Tongue (tissue), 2 donors: Measurements from ENCODE around the gene FOXP1. TPM values are rescaled to one million over a fixed set of nuclear protein-coding genes. Genes with fewer than 3 reads are reported as not detected.

Experiments
- DNase-seq: peaks from one replicate; pipeline ENCODE4 v3.0.0-alpha.2; 2015
- total RNA-seq: library from RNA; depleted of rRNA; stranded (reverse); fragments of >200 nt; gene quantifications from one replicate; pipeline ENCODE4 v1.2.3, GENCODE V29; 2014

The FOXP1 gene
- total RNA-seq, 1 donor from 2014 or later: 66.4 TPM

DNA sequence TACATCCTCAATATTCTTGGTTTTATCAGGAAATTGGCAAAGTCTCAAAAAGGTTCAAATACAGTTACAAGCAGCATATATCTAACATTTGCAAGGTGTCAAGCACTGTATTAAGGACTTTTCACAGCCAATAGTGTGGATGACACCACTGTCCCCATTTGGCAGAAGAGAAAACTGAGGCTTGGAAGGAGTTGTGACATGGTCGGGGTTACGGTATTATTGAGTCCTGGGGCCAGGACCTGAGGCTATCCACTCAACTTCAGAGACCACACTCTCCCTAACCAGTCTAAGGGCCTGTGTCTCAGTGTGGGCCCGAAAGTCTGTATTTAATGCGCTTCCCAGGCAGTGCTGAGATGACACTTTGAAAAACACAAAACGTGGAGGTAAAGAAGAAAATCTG is 99.1 kb downstream of the FOXP1 start:
- DNase-seq: no peak

DNA sequence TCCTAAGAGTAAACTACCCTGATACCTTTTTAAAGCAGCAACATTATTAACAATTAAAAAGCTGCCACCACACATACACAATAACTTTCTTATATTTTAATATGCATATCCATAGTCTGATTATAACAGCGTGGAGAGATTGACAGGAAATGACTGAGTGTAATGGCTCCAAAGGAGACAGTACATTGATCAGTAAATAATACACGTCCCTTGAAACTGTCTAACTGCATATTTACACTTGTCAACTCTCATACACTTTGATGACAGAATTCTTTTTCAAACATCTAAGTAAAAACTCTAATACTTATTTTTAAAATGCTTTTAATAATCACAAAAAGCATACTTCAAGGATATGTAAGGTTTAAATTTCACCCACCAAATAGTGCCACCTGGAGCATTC is 99.5 kb downstream of the FOXP1 start:
- no peak for DNase-seq

DNA sequence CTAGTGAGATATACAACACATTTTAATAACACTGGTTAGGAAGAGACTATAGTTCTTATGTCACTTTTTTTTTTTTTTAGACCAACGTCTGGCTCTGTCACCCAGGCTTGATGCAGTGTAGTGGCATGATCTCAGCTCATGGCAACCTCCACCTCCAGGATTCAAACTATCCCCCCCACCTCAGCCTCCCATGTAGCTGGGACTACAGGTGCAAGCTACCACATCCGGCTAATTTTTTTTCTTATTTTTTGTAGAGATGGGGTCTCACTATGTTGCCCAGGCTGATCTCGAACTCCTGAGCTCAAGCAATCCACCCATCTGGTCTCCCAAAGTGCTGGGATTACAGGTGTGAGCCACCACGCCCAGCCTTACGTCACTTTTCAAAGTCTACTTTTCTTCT is 100.8 kb downstream of the FOXP1 start:
- DNase-seq: no peak

DNA sequence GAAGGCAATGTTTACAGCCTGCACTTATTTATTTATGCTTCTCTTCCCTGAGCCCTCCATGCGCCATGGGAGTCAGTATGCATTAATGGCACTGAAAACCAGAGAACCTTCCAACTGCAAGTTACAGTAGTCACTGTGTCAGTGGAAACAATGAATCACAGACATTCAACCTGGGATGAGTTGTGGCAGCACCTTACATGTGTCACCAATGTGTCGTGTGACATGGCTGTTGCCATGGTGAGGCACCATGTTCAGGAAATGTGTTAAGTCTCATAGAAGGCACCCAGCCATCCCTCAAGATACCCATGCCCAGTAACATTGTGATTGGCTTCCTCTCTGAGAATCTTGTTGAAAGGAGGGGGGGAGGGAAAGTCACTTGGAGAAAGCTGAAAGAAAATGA is 105.0 kb downstream of the FOXP1 start:
- no peak for DNase-seq

DNA sequence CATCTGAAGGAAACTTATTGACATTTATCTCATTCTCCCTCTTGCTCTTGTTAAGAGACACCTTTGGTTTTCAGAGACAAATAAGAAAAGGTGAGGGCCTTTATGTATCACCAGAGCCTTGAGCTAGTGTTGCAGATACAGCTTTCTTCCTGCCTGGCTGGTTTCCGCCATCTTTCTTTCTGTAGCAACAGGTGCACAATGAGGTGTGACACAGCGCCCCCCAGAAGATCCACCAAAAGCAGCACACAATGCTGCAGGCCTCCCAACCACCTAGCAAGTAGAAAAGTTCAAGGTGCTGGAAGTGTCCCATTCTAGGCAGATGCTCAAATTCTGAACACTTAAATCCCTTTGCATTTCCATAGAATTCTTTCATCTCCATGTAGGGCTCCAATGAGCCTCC is 106.6 kb downstream of the FOXP1 start:
- no peak for DNase-seq

DNA sequence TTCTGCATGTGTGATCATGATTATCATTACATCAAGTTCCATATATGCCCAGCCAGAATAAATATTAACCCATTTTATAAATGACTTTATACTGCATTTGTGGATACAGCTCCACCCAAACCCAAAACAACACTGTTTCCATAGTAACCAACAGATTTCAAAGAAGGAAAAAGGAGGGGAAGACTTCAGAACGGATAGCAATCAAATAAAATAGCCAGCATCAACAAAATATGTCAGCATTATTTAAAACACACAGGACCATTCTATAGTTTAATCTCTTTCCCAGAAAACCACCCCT is 114.4 kb downstream of the FOXP1 start:
- DNase-seq: peak; percentile 44

DNA sequence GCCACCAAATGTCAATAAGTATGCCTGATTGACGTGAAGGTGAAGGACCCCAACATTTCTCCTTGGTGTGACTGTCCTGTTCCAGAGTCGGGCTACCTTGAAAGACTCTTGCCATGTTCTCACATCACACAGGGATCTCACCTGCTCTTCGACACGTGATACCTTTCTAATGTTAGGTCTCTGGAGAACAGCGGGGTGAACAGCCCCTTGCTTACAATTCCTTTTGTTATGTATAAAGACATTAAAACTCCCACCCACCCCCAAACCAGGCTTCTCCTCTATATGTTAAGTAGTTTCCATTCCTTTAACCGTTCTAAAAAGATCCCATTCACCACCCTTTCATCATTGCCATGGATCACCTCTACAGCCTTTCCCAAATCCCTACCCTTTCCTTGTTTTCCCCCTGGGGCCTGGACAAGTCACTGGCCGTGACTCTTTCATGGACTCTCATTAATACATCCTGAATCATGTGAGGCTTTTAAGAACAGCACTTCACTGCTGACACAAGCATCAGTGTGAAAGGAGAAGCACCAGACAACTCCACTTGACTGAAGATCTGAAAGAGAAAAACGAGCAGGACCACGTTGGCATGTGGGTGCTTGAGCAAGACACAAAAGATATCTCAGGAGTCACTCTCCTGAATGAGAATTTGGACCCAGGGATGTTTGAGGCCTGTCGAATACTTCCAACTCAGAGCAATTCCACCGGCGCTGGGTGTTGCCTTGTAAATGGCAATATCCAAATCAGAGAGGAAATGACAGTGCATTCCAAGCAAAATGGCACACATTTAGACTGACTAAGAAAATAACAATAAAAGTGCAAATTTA is 115.0 kb downstream of the FOXP1 start:
- DNase-seq: no peak

DNA sequence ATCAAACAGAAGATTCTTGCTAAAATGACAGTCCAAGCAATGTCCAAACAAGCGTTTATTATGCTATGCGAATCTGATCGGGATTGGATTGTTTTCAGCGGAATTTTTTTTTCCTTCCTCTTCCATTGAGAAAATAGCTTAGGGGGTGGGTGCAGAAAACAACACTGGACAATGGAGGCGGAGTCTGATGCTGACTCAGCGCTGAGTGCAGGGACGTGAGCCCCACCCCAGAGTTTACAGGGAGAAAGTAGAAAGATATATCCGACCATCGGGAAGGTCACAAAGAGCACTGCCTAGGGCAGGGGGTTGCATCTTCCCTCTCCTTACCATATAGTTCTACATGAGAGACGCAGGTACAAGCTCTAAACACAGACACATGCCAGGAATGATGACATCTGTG is 117.0 kb downstream of the FOXP1 start:
- DNase-seq: no peak

DNA sequence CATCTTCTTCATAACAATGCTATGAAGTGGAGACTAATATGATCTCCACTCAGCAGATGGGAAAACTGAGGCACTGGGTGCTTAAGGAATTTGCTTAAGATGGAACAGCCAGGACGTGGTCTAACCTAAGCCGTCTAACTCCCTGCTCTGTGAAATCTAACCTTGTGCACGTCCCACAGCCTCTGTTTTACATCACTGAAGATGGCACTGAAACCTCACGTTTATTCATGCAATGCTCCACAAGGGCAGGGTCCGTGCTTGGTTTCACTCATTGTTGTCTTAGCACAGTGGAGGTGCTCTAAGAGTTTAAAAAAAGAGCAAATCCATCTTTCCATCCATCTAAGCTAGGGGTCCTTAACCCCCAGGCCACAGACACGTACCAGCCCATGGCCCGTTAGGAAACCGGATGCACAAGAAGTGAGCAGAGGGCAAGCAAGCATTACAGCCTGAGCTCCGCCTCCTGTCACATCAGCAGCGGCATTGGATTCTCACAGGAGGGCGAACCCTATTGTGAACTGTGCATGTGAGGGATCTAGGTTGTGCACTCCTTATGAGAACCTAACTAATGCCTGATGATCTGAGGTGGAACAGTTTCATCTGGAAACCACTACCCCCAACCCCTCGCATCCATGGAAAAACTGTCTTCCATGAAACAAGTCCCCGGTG is 118.0 kb downstream of the FOXP1 start:
- DNase-seq: no peak

DNA sequence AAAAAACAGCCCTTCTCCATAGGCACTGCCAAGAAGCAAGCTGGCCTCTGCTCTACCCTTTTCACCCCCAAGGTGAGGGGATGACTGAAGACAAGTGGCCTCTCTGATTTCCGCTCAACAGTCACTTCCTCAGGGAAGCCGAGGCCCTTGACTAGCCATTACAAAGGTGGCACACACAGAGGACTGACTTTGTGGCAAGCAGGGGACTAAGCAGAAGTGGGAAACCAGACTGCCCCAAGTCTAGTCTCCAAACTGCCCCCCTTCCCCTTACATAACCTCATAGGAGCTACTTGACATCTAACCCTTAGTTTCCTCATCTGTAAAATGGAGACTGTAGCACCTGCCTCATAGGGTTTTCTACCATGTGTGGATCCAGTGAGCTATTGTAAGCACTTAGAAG is 118.9 kb downstream of the FOXP1 start:
- no peak for DNase-seq

DNA sequence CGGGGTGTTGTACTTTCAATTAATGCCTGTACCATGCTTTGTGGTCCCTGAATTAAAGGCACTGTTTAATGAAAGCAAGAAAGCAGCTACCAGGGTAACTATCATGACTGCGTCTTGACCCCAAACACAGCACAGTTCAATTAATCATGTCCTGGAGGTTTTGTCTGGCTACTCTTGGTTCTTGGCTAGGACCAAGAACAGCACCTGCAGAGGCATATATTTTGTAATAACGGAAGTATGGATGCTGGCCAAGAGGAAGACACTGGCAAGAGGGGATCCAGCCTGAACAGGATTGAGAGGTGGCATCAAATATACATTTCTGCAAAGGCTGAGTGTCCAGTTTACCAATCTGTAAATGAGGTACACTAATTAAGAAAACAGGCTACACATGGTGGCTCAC is 119.9 kb downstream of the FOXP1 start:
- DNase-seq: no peak

DNA sequence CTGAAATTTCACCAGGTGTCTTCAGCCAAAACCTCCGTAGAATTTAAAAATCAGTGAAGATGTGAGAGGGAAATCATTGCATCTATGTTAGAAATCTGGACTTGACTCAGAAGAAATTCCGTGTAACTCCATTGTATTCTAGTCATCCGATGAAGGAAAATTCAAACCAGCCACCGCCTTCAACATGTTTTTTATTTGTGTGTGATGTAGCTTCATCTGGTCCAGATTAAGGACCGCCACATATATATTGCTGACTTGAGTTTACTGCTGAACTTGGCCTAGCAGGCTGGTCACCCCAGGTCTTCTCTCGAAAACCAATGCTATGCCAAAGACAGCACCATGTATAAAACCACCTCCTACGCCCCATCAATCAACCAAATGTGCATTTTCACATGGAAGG is 120.9 kb downstream of the FOXP1 start:
- DNase-seq: no peak

DNA sequence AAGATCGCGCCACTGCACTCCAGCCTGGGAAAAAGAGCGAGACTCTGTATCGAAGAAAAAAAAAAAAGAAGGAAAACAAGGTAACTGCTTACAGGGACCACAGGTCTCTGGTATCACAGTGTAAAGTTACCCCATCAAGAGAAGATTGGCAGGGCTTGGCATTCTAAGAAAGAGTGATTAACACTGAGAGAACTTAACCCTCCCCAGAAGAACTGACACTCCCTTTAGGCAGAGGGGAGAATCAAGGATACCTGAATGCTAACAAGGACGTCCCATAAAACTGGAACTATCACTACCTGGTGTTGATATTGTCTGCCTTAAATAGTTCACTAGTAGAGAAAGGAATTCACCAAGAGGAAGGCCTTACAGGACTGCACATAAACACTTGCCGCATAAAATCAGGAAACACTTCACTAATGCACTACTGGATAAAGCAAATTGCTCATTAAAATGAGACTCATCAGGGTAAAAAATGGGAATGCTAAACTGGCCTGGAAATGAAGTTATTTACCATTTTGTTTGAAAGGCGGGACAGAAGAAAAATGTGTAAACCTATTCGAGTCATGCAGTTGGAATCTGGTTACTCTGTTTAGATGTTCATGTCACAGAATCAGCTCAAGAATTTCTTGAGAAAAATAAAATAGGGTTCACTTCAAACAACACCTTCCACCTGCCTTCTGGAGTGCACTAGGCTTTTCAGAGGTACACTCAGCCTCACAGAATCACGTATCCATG is 121.6 kb downstream of the FOXP1 start:
- no peak for DNase-seq

DNA sequence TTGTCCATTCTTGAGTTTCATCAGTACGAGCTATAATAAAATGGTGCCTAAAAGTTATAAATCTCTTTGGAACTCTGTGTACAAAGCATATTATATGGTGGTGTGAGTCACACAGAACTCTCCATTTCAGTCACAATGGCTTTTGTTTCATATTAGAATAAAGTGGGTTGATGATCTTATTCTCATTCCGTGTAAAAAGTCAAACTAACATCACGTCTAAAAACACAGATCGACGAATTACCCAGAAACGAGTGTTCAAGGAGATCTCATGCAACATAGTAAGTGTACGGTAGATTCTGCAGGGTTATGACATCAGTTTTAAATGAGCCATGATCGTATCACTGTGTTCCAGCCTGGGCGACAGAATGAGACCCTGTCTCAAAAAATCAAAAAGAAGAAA is 122.4 kb downstream of the FOXP1 start:
- DNase-seq: no peak

DNA sequence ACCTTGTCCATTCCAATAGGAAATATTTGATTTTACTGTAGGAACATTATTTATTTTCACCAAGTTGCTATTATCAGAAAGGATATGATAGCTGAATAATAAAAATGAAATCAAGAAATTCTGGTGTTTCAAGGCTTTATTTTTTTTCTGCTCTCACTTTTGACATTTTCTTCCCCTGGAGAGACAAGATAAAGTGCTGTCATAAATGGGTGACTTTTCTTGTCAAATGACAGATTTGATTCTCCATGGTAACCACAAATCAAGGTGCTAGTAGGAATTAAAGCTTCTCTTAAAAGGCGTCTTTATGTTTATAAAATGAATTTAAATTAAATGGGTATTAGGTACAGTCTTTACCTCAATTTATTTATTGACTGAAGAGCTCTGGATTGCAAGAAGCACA is 124.6 kb downstream of the FOXP1 start:
- no peak for DNase-seq

DNA sequence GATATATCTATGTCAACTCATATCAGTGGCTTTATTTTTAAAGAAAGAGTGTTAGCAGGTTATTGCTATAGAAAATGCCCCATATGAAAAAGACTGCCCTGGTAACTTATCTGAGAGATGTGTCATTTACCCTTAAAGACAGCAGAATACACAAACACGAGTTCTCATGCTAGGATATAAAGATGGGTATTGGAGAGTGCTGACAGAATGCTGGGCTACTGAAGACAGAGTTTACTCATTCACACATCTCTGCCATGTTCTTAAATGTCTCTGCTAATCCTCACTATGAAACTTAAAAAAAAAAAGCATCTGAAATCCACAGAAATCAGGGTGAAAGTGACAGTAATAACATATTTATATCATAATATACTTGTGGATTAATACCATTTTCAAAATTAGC is 126.7 kb downstream of the FOXP1 start:
- no peak for DNase-seq

DNA sequence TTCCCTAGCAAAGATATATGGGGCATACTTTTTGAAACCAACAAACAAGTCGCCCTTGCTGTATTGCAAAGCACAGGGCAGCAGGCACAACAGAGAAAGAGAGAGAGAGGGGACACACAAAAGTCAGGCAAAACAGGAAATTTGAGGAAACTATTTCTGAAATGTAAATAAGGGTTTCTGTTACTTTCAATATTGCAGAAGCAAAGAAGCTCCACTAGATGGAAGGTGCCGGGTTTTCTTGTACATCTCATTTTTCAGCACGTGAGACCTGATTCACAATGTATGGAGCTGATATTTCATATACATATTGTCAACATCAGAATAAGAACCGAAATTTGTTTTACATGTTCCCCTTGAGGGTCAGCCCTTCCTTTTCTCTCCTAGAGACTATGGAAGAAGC is 127.4 kb downstream of the FOXP1 start:
- DNase-seq: no peak

DNA sequence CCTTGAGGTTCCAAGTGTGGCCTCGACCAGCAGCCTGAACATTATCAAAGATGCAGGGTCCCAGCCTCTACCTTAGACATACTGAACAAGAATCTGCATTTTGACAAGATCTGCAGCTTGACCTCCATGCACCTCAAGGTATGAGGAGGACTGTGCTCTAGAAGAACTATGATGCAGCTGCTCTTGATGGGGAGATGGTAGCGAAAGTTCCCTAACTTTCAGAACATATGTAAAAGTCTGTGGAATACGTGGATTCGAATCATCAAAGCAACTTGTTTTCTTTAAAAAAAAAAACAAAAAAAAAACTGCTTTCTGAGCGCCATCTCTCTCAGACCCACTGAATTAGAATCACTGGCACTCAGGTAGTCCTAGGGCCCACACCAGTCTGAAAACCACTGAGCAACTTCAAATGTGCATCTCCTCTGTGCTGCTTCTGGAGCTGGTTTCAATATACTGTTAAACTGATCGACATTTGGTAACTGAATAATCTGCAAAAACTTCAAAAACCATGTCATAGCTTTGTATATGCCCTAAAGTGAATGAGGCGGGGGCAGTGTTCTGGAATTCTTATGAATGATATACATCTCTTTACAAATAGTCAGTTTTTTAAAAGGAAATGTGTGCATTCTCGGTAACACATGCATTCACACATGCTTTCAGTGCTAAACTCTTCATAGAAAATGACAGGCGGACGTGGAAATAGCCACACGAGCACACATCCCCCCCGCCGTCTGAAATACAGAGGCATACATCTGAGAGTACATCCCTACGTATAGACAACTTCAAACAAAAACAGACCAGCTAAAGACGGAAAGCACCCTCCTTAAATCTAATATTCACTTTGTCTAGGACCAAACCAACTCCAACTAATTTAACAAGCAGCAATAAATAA is 128.8 kb downstream of the FOXP1 start:
- DNase-seq: no peak

DNA sequence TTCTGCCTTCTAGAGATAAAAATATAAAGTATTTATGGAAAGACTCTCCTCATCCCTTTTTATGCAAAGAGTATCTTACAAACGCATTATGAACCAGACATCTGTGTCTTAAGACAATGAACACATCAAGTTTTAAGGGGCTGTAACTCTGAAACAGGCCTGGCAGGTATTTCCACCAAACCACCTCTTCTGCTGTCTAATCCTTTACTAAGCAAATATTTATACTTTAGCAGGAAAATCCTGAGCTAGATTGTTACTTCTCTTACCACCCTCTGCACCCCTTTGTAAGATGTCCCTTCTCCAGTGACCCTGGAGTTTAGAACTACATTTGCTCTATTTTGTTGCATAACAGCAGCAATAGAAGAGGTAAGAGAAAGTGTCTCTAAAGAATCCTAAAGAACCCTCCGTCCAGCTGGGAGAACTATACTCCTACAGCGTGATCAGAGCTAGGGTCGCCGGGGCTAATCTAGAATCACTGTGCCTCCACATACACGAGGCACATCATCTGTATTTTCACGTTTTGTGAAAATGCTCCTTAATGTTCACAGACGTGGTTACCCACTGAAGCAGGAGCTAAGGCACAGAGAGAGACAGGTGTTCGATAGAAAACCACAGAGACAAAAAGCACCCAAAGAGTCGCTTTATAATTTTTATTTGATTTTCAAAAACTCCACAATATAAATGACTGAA is 129.6 kb downstream of the FOXP1 start:
- DNase-seq: peak; percentile 59

DNA sequence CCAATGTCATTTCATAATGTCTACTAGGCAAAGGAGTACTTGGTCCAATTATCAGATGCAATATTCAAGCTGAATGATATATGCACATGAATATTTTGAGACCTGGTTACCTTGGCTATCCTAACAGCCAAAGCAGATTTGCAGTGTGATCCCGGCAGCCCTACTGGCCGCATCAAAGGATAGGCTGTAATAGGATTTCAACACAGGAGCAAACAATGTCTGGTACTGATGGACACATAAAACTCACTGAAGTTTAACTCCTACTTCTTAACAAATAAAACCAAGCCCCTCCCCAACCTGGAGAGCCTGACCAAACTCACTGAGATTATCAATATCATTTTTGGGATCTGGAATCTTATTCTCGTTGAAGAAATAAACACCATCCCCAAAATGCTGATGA is 130.2 kb downstream of the FOXP1 start:
- no peak for DNase-seq

DNA sequence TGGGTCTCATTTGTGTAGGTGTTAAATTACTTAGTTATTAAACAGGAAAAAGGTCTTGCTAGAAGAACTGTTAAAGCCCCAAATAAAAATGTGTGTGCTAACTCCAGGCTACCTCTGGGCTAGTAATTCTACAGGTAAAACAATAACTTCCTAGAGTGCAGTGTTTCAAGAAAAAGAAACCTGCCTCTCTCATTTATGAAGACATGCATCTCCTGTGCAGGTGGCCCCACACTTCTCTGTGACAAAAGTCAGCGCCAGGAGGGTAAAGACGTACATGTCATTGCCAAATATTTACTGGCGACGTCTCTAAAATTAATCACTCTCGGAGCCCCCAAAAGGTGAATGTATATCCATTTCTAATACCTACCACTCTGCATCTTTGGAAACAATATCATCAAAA is 131.7 kb downstream of the FOXP1 start:
- DNase-seq: no peak

DNA sequence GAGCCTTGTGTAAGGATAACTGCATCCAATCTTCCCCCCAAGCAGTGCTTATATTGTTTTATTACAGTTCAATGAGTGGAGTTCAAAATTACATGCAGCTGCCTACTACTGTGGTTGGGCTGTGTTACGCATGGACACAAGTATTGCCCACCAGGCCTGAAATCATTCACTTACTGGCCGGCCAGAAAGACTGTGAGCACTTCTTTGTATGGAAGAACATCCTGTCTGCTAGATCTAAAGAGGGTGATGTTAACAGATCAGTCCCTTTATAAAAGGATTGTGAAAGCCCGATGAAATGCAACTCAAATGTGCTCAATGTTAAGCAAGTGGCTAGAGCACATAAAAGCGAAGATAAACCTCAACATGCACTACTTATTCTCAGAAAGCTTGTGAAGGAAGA is 132.5 kb downstream of the FOXP1 start:
- no peak for DNase-seq
